Cardiac muscle cell (in vitro differentiated cells and primary cell): ENCODE measurements around the gene OPN5. TPM values are rescaled to one million over a fixed set of nuclear protein-coding genes. Genes with fewer than 3 reads are reported as not detected.

Source experiments
- DNase-seq, 2 donors: peaks; one replicate each; pipeline versions ENCODE4 v3.0.0 to v3.0.0-alpha.2; 2010 to 2017; ENCODE audit warnings: low read depth in 1 of 2, low spot score in 1 of 2
- H3K27ac ChIP-seq: fragments of 200-600 bp; sonication (generic); 2 replicates; pipeline ENCODE4 v1.5.1; 2016
- H3K27me3 ChIP-seq: fragments of 200-600 bp; sonication (generic); 2 replicates; pipeline ENCODE4 v1.6.0; 2016; ENCODE audit warnings: control low read depth
- H3K36me3 ChIP-seq: fragments of 200-600 bp; sonication (generic); 2 replicates; pipeline ENCODE4 v1.5.1; 2016; ENCODE audit warnings: control low read depth
- H3K4me1 ChIP-seq: fragments of 200-600 bp; sonication (generic); 2 replicates; pipeline ENCODE4 v1.8.1; 2017; ENCODE audit warnings: low read depth, mild to moderate bottlenecking, mixed run types
- H3K4me3 ChIP-seq: fragments of 200-600 bp; sonication (generic); 2 replicates; pipeline ENCODE4 v1.5.1; 2016; ENCODE audit warnings: mild to moderate bottlenecking
- H3K9me3 ChIP-seq: fragments of 200-600 bp; sonication (generic); 2 replicates; pipeline ENCODE4 v1.5.1; 2017; ENCODE audit warnings: low read depth, mild to moderate bottlenecking, control low read depth
- polyA plus RNA-seq: library from polyadenylated mRNA; unstranded; fragments of >200 nt; fragmentation: Nextera tagmentation; extraction: Ambion mirVana; gene quantifications from 2 replicates; pipeline ENCODE4 v1.2.1, GENCODE V29; 2016
- total RNA-seq: library from RNA; depleted of rRNA; stranded (reverse); fragments of >200 nt; gene quantifications from 2 replicates; pipeline ENCODE4 v1.2.3, GENCODE V29; 2016
- TF ChIP-seq, protein P1 (sequence below): IDR thresholded peaks from 2 replicates; pipeline ENCODE4 v1.5.1; 2012; ENCODE audit warnings: low read depth, mild to moderate bottlenecking, low read length

Gene OPN5
- total and polyA plus RNA-seq, 2 experiments from 2014 or later: not detected

DNA sequence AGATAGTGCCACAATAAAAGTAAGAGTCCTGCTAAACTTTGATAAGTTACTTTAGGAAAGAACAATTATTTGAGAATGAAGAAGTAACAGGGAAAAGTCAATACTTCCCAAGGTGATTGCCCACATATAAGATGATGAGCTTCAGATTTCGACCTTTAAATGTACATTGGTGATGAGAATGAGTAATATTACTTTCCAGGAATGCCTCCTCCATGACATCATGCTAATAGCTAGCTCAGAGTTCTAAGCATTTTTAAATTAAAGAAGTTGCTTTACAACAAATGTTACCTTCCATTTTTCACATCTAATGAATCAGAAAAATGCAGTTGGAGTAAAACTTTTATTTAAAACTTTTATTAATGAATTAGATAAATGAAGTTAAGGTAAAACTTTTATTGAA lies 22.5 kb upstream of the OPN5 start:
- Histone ChIP-seq H3K27ac (no peak overlapping the region), H3K27me3 (no peaks in the 10 kb centered on the region), H3K9me3 (no peaks in the 10 kb centered on the region), H3K36me3 (no peaks in the 10 kb centered on the region), H3K4me1 (no peaks in the 10 kb centered on the region), H3K4me3 (no peak overlapping the region)
- TF ChIP-seq, protein P1, sequence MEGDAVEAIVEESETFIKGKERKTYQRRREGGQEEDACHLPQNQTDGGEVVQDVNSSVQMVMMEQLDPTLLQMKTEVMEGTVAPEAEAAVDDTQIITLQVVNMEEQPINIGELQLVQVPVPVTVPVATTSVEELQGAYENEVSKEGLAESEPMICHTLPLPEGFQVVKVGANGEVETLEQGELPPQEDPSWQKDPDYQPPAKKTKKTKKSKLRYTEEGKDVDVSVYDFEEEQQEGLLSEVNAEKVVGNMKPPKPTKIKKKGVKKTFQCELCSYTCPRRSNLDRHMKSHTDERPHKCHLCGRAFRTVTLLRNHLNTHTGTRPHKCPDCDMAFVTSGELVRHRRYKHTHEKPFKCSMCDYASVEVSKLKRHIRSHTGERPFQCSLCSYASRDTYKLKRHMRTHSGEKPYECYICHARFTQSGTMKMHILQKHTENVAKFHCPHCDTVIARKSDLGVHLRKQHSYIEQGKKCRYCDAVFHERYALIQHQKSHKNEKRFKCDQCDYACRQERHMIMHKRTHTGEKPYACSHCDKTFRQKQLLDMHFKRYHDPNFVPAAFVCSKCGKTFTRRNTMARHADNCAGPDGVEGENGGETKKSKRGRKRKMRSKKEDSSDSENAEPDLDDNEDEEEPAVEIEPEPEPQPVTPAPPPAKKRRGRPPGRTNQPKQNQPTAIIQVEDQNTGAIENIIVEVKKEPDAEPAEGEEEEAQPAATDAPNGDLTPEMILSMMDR: no peak
- DNase-seq: no peak

DNA sequence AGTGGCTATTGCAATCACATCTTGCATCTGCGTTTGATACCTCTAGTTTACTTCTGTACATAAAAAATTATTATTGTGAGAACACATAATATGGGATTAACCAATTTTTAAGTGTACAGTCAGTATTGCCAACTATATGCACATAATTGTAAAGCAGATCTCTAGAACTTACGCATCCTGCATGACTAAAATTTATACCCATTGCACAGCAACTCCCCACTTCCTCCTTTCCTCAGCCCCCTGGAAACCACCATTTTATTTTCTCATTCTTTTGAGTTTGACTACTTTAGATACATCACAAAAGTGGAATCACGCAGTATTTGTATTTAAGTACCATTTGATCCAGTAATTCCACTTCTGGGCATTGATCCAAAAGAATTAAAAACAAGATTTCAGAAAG lies 19.3 kb upstream of the OPN5 start:
- DNase-seq: no peak
- H3K27me3 ChIP-seq: no peaks in the 10 kb centered on the region
- H3K27ac ChIP-seq: no peak overlapping the region
- H3K4me1 ChIP-seq: no peaks in the 10 kb centered on the region
- no peaks in the 10 kb centered on the region for H3K9me3 ChIP-seq
- H3K36me3 ChIP-seq: no peaks in the 10 kb centered on the region
- H3K4me3 ChIP-seq: no peak overlapping the region
- TF ChIP-seq, protein P1: no peak

DNA sequence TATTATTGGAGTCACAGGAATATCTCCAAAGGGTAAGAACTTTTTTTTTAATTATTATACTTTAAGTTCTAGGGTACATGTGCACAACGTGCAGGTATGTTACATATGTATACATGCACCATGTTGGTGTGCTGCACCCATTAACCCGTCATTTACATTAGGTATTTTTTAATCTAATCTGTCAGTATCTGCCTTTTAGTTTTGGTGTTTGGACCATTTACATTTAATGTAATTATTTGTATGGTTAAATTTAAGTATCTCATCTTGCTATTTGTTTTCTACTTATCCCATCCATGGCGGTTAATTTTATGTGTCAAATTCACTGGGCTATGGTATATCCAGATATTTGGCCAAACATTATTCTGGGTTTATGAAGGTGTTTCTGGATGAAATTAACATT lies 15.4 kb upstream of the OPN5 start:
- no peaks in the 10 kb centered on the region for H3K4me1 ChIP-seq
- TF ChIP-seq, protein P1: no peak
- no peaks in the 10 kb centered on the region for H3K27me3 ChIP-seq
- no peak for DNase-seq
- no peak overlapping the region for H3K27ac ChIP-seq
- no peak overlapping the region for H3K4me3 ChIP-seq
- no peaks in the 10 kb centered on the region for H3K9me3 ChIP-seq
- H3K36me3 ChIP-seq: no peaks in the 10 kb centered on the region

DNA sequence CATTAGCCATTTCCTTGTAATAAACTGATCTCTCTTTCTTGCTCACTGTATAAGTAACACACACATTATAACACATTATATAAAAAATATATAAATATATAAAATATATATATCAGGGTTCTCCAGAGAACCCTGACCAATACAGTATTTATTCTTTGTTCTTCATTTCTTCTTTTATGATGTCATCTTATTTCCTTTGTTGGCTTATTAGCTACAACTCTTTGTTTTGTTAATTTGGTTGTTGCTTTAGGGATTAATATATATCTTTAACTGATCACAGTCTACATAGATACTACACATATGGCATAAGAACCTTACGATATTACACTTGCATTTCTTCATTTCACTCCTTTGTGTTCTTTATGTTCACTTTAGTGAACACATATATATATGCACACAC lies 14.7 kb upstream of the OPN5 start:
- H3K27me3 ChIP-seq: no peaks in the 10 kb centered on the region
- no peaks in the 10 kb centered on the region for H3K36me3 ChIP-seq
- TF ChIP-seq, protein P1: no peak
- H3K4me3 ChIP-seq: no peak overlapping the region
- no peak overlapping the region for H3K27ac ChIP-seq
- H3K4me1 ChIP-seq: no peaks in the 10 kb centered on the region
- no peaks in the 10 kb centered on the region for H3K9me3 ChIP-seq
- DNase-seq: no peak

DNA sequence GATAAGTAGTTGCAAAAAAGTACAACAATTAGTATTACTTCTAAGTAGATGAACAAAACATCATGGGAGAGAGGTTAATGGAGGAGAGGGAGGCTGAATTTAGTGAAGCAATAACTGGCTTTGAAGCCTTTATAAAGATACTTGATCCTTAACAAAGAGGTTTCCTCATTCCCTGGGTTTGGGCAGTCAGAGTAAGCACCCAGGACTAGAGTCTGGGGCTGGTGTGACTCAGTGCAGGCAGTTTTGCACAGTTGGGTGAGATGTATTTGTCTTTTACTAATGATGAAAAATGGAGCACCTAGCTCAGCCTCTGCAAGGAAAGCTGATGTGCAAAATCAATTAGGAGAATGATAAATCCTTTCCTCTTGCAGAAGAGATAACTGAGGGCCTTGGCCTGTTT lies 11.8 kb upstream of the OPN5 start:
- H3K27me3 ChIP-seq: no peaks in the 10 kb centered on the region
- TF ChIP-seq, protein P1: no peak
- H3K36me3 ChIP-seq: no peaks in the 10 kb centered on the region
- no peaks in the 10 kb centered on the region for H3K9me3 ChIP-seq
- no peak for DNase-seq
- H3K4me1 ChIP-seq: no peaks in the 10 kb centered on the region
- no peak overlapping the region for H3K27ac ChIP-seq
- no peak overlapping the region for H3K4me3 ChIP-seq

DNA sequence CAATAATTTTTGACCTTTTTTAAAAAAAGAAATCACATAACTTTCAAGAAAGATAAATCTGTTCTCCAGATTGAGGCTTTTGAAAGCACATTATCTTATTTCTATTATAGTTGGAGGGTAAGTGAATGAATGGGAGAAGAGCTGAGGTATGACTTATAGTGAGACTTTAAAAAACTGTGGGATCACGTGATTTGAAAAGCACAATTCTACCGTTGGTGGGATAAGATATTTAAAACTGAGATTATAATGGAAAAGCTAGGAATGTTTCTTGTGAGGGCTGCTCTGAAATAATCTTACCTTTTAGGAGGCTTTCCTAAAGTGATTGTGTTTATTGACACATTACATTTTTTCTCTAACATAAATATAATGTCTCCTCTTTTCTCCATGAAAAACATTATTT lies 9.5 kb upstream of the OPN5 start:
- DNase-seq: no peak
- H3K4me1 ChIP-seq: no peaks in the 10 kb centered on the region
- TF ChIP-seq, protein P1: no peak
- no peaks in the 10 kb centered on the region for H3K27me3 ChIP-seq
- H3K36me3 ChIP-seq: no peaks in the 10 kb centered on the region
- H3K9me3 ChIP-seq: no peaks in the 10 kb centered on the region
- H3K4me3 ChIP-seq: no peak overlapping the region
- no peak overlapping the region for H3K27ac ChIP-seq
